NT2/D1 (cell line): Measurements from ENCODE around the gene PGK1.
A peak's percentile ranks its signal among the peaks of the same experiment; 100 is the strongest.
"Not testable (repeated sequence)": the region's sequence is repeated elsewhere in the genome, so short reads cannot be mapped to it uniquely, and the experiment has no call there.

ENCODE experiments used
- DNase-seq: peaks from one replicate; pipeline ENCODE4 v3.0.0-alpha.2; 2011; ENCODE audit warnings: low read depth, low spot score
- H3K27me3 ChIP-seq: 2 replicates; pipeline ENCODE4 v1.6.0; 2011; ENCODE audit warnings: mild to moderate bottlenecking; ENCODE audit not compliant: insufficient read length, insufficient read depth
- H3K36me3 ChIP-seq: 2 replicates; pipeline ENCODE4 v1.6.1; 2011; ENCODE audit warnings: mild to moderate bottlenecking, low read length, mixed read lengths; ENCODE audit not compliant: insufficient read depth, insufficient read length
- H3K4me1 ChIP-seq: 2 replicates; pipeline ENCODE4 v1.5.1; 2011; ENCODE audit not compliant: insufficient read depth, insufficient read length
- H3K4me3 ChIP-seq: 2 replicates; pipeline ENCODE4 v1.5.1; 2011; ENCODE audit warnings: low read depth; ENCODE audit not compliant: insufficient read length
- H3K9ac ChIP-seq: 2 replicates; pipeline ENCODE4 v1.6.0; 2011; ENCODE audit warnings: low read depth; ENCODE audit not compliant: insufficient read length
- H3K9me3 ChIP-seq: 2 replicates; pipeline ENCODE4 v1.5.1; 2011; ENCODE audit warnings: mild to moderate bottlenecking, low read length; ENCODE audit not compliant: insufficient read depth
- SUZ12 ChIP-seq: IDR thresholded peaks from 2 replicates; pipeline ENCODE4 v1.6.1; 2011; ENCODE audit not compliant: insufficient read length, insufficient read depth; ENCODE audit errors: extremely low read depth
- YY1 ChIP-seq: IDR thresholded peaks from 2 replicates; pipeline ENCODE4 v1.6.1; 2011; ENCODE audit not compliant: insufficient read length, insufficient read depth
- ZNF274 ChIP-seq: IDR thresholded peaks from 2 replicates; pipeline ENCODE4 v1.6.1; 2011; ENCODE audit warnings: mild to moderate bottlenecking, low read depth, low read length

Gene PGK1

DNA sequence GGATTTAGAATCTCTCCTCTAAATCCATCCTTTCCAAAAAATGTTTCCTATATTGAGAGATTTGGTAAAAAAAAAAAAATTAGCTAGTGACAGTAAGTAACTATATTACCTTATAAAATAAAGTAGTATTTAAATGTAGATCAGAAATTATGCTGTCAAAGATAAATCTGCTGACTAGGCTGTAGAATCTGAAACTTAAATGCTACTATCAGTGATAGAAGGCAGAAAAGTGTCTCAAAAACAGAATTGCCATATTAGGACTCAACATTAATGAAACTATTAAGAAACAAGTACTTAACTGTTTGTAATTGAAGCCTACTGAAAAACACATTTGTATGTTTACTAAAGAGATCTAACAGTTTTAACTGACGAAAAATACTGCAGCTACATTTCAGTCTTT, 27.1 kb downstream of the PGK1 start:
- Histone ChIP-seq H3K4me3 (no peak overlapping the region), H3K4me1 (no peaks in the 10 kb centered on the region), H3K9ac (no peak overlapping the region), H3K36me3 (peaks cover 64% of the 10 kb centered on the region), H3K27me3 (no peaks in the 10 kb centered on the region), H3K9me3 (no peaks in the 10 kb centered on the region)
- TF ChIP-seq SUZ12 (no peak), YY1 (no peak), ZNF274 (no peak)
- DNase-seq = no peak

DNA sequence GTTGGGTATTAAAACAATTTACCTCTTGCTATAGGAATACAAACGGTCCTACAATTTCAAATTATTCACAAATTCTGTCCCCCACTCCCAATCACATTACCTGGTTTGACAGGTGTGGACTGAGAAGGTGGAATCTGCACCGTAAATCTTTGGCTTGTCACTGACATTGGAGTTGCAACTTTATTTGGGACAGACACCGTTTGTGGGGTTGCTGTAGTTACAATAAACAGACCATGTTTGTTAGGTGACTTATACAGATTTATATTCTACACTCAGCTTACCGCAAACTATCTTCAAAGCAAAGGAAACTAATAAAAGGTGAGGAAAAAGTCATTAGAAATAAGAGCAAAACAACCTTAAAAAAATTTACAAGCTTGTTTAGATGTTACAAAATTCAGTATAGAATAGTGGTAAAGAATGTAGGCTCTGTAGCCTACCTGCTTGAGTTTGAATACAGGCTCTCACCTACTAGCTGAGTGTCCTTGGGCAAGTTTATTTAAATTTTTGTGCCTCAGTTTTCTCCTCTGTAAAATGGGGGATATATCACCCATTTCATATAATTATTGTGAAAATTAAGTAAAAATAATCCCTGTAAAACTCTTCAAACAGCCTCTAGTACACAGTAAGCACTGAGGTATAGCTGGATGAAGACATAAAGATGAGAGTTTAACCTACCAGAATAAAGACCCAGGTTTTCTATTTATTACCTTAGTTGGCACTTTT, 29.4 kb downstream of the PGK1 start:
- DNase-seq = no peak

DNA sequence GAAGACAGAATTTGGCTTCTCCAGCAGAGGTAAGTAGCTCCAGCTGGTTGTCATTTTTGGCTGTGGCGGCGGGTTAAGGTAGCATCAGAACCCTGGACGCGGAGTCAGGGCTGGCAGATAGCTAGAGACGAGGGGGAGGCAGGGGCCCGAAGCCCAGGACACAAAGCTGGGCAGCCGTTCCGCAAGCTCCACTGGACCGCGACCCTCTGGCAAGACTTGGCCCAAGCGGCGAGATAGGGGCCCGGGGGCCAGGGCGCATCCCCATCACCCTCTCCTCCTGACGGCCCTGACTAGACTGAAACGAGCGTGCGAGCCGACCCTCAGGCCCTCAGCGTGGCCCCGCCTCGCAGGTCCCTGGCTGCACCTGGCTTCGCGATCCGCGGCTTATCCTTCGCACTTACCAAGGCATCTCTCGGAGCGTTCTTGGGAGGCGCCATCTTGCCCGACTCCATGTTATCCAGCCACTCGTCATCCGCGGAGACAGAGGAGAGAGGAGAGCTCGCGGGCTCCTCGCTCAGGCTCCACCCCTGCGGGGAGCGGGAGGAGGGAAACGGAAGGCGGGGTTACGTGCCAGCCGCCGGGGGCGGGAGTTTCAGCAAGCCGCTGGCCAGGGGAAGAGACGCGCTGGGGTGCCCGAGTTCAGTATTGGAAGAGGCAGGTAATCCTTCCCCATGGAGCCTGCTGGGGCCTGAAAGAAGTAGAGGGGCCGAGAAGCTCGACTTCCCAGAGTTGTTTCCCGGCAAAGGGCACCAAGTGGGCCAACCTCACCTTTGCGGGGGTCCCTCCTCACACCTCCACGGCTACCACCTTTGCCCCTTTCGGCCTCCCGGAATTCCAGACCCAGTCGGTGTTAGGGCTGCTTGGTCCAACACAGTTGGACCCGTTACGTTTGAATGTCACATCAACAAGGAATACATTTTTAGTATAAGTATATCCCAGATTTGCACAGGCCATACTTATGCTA, 35.4 kb downstream of the PGK1 start, which contains the start of gene TAF9B:
Gene TAF9B, minus strand, starts transcription at position 491 of the 964 bp plus-strand sequence. Its CDS starts 39 bp downstream, at position 452.
- peak within 1 kb of the TSS; percentile 94 for H3K4me3 ChIP-seq
- peak within 1 kb of the TSS; percentile 94 for H3K9ac ChIP-seq
- peaks cover 19% of the 10 kb centered on the region for H3K36me3 ChIP-seq
- no peaks in the 10 kb centered on the region for H3K27me3 ChIP-seq
- TF ChIP-seq SUZ12 (no peak), ZNF274 (no peak), YY1 (peak; percentile 62)
- H3K9me3 ChIP-seq = 0 out of 2 replicates have a peak, but pooled peaks cover 4% of the 10 kb centered on the region
- DNase-seq = peak; percentile 77
- H3K4me1 ChIP-seq = no peaks in the 10 kb centered on the region

More for the DNA sequence above, 29.4 kb downstream of the PGK1 start:
- TF ChIP-seq SUZ12 (no peak), ZNF274 (no peak), YY1 (no peak)
- Histone ChIP-seq H3K27me3 (no peaks in the 10 kb centered on the region), H3K4me1 (no peaks in the 10 kb centered on the region), H3K4me3 (no peak overlapping the region), H3K36me3 (peaks cover 54% of the 10 kb centered on the region), H3K9ac (no peak overlapping the region), H3K9me3 (no peaks in the 10 kb centered on the region)

DNA sequence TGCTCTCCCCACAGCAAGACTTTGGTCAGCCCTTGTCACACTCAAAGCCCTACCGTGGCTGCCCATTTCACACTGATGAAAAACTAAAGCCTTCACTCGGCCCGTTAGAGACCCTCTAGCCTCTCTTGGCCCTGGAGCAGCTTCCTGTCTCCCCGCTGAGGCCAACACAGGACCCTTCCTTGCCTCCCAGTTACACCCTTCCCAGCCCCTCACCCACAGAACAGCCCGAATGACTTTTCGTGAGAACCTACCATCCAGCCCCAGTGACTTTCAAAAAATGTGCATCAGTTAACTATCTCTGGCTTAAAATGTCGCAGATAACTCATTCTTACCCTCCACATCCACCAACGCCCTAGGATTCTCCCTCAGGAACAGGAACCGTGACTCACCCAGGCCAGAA, 36.2 kb downstream of the PGK1 start:
- TF ChIP-seq YY1 (no peak), ZNF274 (no peak), SUZ12 (no peak)
- DNase-seq = no peak
- no peaks in the 10 kb centered on the region for H3K27me3 ChIP-seq
- no peaks in the 10 kb centered on the region for H3K4me1 ChIP-seq
- H3K4me3 ChIP-seq = no peak overlapping the region
- peaks cover 18% of the 10 kb centered on the region for H3K36me3 ChIP-seq
- no peak overlapping the region for H3K9ac ChIP-seq
- H3K9me3 ChIP-seq = 0 out of 2 replicates have a peak, but pooled peaks cover 4% of the 10 kb centered on the region

DNA sequence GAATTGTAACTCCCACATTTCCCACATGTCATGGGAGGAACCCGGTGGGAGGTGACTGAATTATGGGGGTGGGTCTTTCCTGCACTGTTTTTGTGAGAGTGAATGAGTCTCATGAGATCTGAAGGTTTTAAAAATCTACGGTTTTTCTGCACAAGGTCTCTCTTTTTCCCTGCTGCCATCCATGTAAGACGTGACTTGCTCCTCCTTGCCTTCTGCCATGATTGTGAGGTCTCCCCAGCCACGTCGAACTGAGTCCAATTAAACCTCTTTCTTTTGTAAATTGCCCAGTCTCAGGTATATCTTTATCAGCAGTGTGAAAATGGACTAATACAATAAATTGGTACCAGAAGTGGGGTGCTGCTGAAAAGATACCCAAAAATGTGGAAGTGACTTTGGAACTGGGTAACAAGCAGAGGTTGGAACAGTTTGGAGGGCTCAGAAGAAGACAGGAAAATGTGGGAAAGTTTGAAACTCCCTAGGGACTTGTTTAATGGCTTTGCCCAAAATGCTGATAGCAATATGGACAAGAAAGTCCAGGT, 43.0 kb downstream of the PGK1 start:
- H3K4me3 ChIP-seq, H3K4me1 ChIP-seq, H3K9ac ChIP-seq, H3K9me3 ChIP-seq, DNase-seq, H3K36me3 ChIP-seq, H3K27me3 ChIP-seq: not testable (repeated sequence)

DNA sequence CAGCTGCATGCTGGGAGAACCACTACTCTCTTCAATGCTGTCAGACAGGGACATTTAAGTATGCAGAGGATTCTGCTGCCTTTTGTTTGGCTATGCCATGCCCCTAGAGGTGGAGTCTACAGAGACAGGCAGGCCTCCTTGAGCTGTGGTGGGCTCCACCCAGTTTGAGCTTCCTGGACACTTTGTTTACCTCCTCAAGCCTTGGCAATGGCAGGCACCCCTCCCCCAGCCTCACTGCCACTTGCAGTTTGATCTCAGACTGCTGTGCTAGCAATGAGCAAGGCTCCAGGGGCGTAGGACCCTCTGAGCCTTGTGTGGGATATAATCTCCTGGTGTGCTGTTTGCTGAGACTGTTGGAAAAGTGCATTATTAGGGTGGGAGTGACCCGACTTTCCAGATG, 53.3 kb downstream of the PGK1 start:
- peaks cover 25% of the 10 kb centered on the region; the same call in 1 of the 2 replicates for H3K9me3 ChIP-seq
- not testable (repeated sequence) for DNase-seq, H3K9ac ChIP-seq, H3K4me1 ChIP-seq, H3K36me3 ChIP-seq, H3K4me3 ChIP-seq, H3K27me3 ChIP-seq

DNA sequence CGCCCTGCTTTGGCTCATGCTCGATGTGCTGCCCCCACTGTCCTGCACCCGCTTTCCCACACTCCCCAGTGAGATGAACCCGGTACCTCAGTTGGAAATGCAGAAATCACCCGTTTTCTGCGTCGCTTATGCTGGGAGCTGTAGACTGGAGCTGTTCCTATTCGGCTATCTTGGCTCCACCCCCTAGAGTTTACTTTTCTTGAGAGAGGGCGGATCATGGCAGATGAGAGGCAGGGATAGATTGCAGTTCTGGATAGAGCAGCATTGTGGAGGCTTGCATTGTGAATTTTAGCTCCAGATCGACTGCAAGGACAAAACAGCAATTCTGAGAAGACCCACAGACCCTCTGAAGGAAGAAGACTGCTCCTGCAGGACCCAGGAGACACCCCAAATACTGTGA, 53.8 kb downstream of the PGK1 start:
- peaks cover 25% of the 10 kb centered on the region; the same call in 1 of the 2 replicates for H3K9me3 ChIP-seq
- DNase-seq, H3K4me1 ChIP-seq, H3K27me3 ChIP-seq, H3K9ac ChIP-seq, H3K36me3 ChIP-seq, H3K4me3 ChIP-seq: not testable (repeated sequence)

DNA sequence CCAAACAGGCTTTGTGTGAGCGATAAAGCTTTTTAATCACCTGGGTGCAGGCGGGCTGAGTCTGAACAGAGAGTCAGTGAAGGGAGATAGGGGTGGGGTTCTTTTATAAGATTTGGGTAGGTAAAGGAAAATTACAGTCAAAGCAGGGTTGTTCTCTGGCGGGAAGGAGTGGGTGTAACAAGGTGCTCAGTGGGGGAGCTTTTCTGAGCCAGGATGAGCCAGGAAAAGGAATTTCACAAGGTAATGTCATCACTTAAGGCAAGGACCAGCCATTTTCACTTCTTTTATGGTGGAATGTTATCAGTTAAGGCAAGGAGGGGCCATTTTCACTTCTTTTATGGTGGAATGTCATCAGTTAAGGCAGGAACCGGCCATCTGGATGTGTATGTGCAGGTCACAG, 56.7 kb downstream of the PGK1 start:
- H3K9ac ChIP-seq, H3K27me3 ChIP-seq, H3K4me1 ChIP-seq, H3K4me3 ChIP-seq, DNase-seq, H3K36me3 ChIP-seq: not testable (repeated sequence)
- peaks cover 25% of the 10 kb centered on the region; the same call in 1 of the 2 replicates for H3K9me3 ChIP-seq

DNA sequence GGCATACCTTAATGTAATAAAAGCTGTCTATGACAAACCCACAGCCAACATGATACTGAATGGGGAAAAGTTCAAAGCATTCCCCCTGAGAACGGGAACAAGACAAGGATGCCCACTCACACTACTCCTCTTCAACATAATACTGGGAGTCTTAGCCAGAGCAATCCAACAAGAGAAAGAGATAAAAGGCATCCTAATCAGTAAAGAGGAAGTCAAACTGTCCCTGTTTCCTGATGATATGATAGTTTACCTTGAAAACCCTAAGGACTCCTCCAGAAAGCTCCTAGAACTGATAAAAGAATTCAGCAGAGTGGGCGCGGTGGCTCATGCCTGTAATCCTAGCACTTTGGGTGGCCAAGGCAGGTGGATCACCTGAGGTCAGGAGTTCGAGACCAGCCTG, 59.1 kb downstream of the PGK1 start:
- H3K4me3 ChIP-seq, H3K4me1 ChIP-seq, H3K27me3 ChIP-seq, H3K9ac ChIP-seq, H3K36me3 ChIP-seq, DNase-seq: not testable (repeated sequence)
- peaks cover 13% of the 10 kb centered on the region; the same call in 1 of the 2 replicates for H3K9me3 ChIP-seq
